Transverse colon (tissue), 4 donors: ENCODE measurements around the gene WDFY2. TPM values are rescaled to one million over a fixed set of nuclear protein-coding genes. Genes with fewer than 3 reads are reported as not detected.

Source experiments
- DNase-seq: peaks from one replicate; pipeline ENCODE4 v3.0.0-alpha.2; 2019
- H3K27ac ChIP-seq, 4 donors: fragments of 200-600 bp; sonication (generic); 2 replicates each; pipeline ENCODE4 v1.5.1; 2016 to 2018; ENCODE audit warnings: inconsistent platforms in 4 of 4
- H3K27me3 ChIP-seq: fragments of 200-600 bp; sonication (generic); 2 replicates; pipeline ENCODE4 v1.5.1; 2017; ENCODE audit warnings: inconsistent platforms
- H3K36me3 ChIP-seq, 4 donors: fragments of 200-600 bp; sonication (generic); 2 replicates each; pipeline ENCODE4 v1.5.1; 2017 to 2019; ENCODE audit warnings: inconsistent platforms in 4 of 4
- H3K4me1 ChIP-seq, 4 donors: fragments of 200-600 bp; sonication (generic); 2 replicates each; pipeline ENCODE4 v1.5.1; 2017 to 2020; ENCODE audit warnings: inconsistent platforms in 4 of 4
- H3K4me3 ChIP-seq, 4 donors: fragments of 200-600 bp; sonication (generic); 1 replicate in 1 of 4; 2 replicates in 3 of 4; pipeline versions ENCODE4 v1.5.1 to v1.6.1; 2017 to 2019; ENCODE audit warnings: inconsistent platforms in 4 of 4
- H3K9me3 ChIP-seq, 2 donors: fragments of 200-600 bp; sonication (generic); 2 replicates each; pipeline ENCODE4 v1.5.1; 2017 to 2019; ENCODE audit warnings: inconsistent platforms in 2 of 2
- EP300 ChIP-seq: sonication (generic); formaldehyde crosslinking; IDR thresholded peaks from one replicate; pipeline ENCODE4 v1.6.1; 2017; ENCODE audit warnings: antibody characterized with exemption, low read depth
- POLR2A ChIP-seq: fragments of 450-650 bp; IDR thresholded peaks from one replicate; pipeline ENCODE4 v1.6.1; 2016; ENCODE audit warnings: antibody characterized with exemption, mild to moderate bottlenecking, moderate library complexity
- POLR2AphosphoS5 ChIP-seq, 3 donors: sonication (generic); formaldehyde crosslinking; IDR thresholded peaks; one replicate each; pipeline ENCODE4 v1.6.1; 2016; ENCODE audit warnings: antibody characterized with exemption in 3 of 3
- WGBS, 2 donors: methylation state at CpG; one replicate each; pipeline ENCODE4 v1.1.5; 2018; ENCODE audit warnings: low coverage in 1 of 2; 5-methylcytosine and 5-hydroxymethylcytosine counted together
- in situ Hi-C, 4 donors: fragments of 200-750 bp; cut with MboI; loops; one replicate each; pipeline versions ENCODE4 v1.15.0 to v1.15.1; 2017; ENCODE audit warnings: low sequenced_read_pairs in 3 of 4, low pct_ligation_motif_present in 1 of 4, low pct_unique_long_range_greater_than_20kb in 1 of 4
- intact Hi-C: fragments of 100-400 bp; cut with DNase I; formaldehyde crosslinking; loops from one replicate; pipeline ENCODE4 v1.15.1; 2023; ENCODE audit warnings: low total_unique reads
- total RNA-seq, 4 donors: library from RNA; depleted of rRNA; stranded (reverse); fragments of >200 nt; gene quantifications; one replicate each; pipeline ENCODE4 v1.1.0, GENCODE V29; 2016
- TF ChIP-seq, protein P1 (sequence below), 5 experiments: fragments of 200-600 bp in 3 of 5; fragments of 450-650 bp in 2 of 5; sonication (generic) in 3 of 5; IDR thresholded peaks; 1 replicate in 2 of 5; 2 replicates in 3 of 5; pipeline ENCODE4 v1.5.1; 2016 to 2017; ENCODE audit warnings: antibody characterized with exemption in 5 of 5, inconsistent platforms in 3 of 5, mild to moderate bottlenecking in 2 of 5, moderate library complexity in 1 of 5

Gene WDFY2
- total RNA-seq, 4 donors from 2014 or later = 2.4 to 12.3 (median 6.7) TPM

DNA sequence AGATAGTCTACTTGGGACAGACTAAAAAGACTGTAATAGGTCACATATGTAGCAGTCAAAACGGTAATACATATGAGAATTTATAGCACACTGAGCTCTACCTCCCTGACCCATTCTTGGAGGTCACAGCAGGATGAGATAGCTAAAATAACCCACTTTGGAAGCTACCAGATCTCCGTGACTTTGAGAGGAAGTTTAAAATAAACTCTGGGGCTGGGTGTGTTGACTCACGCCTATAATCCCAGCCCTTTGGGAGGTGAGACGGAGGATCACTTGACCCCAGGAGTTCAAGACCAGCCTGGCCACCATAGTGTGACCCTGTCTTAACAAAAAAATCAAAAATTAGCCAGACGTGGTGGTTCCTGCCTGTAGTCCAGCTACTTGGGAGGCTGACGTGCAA lies 174.4 kb downstream of the WDFY2 start:
- in situ Hi-C loops = no loop called here
- Histone ChIP-seq H3K4me3 (no peak overlapping the region), H3K4me1 (no peaks in the 10 kb centered on the region), H3K36me3 (peaks cover 0 to 6% (median 0%) of the 10 kb centered on the region in 4 donors), H3K27ac (no peak overlapping the region), H3K27me3 (no peaks in the 10 kb centered on the region), H3K9me3 (no peaks in the 10 kb centered on the region)
- intact Hi-C loops = no loop called here
- 75% methylated on average over 6 of the region's 6 CpGs; no CpG with 5 or more reads in 1 of the 2 donors for WGBS, 2 donors
- no peak for TF ChIP-seq POLR2A
- TF ChIP-seq POLR2AphosphoS5 (IDR thresholded peaks at IDR 0.05) = no peak
- TF ChIP-seq, protein P1, sequence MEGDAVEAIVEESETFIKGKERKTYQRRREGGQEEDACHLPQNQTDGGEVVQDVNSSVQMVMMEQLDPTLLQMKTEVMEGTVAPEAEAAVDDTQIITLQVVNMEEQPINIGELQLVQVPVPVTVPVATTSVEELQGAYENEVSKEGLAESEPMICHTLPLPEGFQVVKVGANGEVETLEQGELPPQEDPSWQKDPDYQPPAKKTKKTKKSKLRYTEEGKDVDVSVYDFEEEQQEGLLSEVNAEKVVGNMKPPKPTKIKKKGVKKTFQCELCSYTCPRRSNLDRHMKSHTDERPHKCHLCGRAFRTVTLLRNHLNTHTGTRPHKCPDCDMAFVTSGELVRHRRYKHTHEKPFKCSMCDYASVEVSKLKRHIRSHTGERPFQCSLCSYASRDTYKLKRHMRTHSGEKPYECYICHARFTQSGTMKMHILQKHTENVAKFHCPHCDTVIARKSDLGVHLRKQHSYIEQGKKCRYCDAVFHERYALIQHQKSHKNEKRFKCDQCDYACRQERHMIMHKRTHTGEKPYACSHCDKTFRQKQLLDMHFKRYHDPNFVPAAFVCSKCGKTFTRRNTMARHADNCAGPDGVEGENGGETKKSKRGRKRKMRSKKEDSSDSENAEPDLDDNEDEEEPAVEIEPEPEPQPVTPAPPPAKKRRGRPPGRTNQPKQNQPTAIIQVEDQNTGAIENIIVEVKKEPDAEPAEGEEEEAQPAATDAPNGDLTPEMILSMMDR (IDR thresholded peaks at IDR 0.05) = no peak
- no peak for TF ChIP-seq EP300
- no peak for DNase-seq

DNA sequence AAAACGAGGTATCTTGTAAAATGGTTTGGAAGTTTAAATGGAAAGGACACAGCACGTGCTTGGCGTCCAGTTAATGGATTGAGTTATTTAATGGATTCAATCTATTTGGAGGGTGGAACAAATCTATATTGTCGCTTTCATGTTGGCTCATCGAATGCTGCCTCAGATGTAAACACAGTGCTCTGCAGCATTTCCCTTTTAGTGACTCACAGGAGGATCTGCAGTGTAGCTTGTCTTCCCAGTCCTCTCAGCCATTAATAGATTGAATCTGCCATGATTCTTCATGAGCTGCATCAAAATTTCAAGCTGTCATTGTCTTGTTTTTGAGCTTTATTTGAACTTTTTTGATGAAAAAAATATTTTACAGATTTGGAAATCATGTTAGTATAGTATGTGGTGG lies 175.0 kb downstream of the WDFY2 start:
- H3K4me1 ChIP-seq = peaks cover 2 to 3% (median 3%) of the 10 kb centered on the region in 4 donors
- H3K36me3 ChIP-seq = peaks cover 0 to 6% (median 0%) of the 10 kb centered on the region in 4 donors
- no peak overlapping the region for H3K27ac ChIP-seq
- 88 to 97% methylated on average over 5 of the region's 5 CpGs for WGBS, 2 donors
- intact Hi-C loops (no loop called here), in situ Hi-C loops (no loop called here)
- no peak overlapping the region for H3K4me3 ChIP-seq
- no peaks in the 10 kb centered on the region for H3K9me3 ChIP-seq
- no peak for DNase-seq
- TF ChIP-seq POLR2A (no peak), POLR2AphosphoS5 (IDR thresholded peaks at IDR 0.05) (no peak), EP300 (no peak)
- TF ChIP-seq, protein P1 (IDR thresholded peaks at IDR 0.05) = no peak
- no peaks in the 10 kb centered on the region for H3K27me3 ChIP-seq

DNA sequence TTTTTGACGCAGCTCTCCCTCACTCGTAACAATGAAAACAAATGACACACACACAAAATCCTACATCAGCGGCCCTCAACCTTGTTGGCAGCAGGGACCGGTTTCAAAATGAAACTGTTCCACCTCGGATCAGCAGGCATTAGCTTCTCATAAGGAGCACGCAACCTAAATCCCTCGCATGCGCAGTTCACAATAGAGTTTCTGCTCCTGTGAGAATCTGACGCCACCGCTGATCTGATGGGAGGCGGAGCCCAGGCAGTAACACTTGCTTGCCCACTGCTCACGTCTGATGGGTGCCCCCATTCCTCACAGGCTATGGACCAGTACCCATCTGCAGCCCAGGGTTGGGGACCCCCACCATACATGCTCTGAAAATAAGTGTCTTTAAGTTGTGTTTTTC lies 176.3 kb downstream of the WDFY2 start:
- Histone ChIP-seq H3K9me3 (no peaks in the 10 kb centered on the region), H3K4me3 (no peak overlapping the region), H3K27ac (no peak overlapping the region), H3K36me3 (peaks cover 0 to 6% (median 0%) of the 10 kb centered on the region in 4 donors), H3K4me1 (peaks cover 6 to 13% (median 10%) of the 10 kb centered on the region in 4 donors), H3K27me3 (no peaks in the 10 kb centered on the region)
- in situ Hi-C loops = no loop called here
- WGBS, 2 donors = 93 to 96% methylated on average over 2 to 12 of the region's 12 CpGs
- TF ChIP-seq, protein P1 (IDR thresholded peaks at IDR 0.05) = no peak
- TF ChIP-seq EP300 (no peak), POLR2A (no peak), POLR2AphosphoS5 (IDR thresholded peaks at IDR 0.05) (no peak)
- intact Hi-C loops = no loop called here
- no peak for DNase-seq

DNA sequence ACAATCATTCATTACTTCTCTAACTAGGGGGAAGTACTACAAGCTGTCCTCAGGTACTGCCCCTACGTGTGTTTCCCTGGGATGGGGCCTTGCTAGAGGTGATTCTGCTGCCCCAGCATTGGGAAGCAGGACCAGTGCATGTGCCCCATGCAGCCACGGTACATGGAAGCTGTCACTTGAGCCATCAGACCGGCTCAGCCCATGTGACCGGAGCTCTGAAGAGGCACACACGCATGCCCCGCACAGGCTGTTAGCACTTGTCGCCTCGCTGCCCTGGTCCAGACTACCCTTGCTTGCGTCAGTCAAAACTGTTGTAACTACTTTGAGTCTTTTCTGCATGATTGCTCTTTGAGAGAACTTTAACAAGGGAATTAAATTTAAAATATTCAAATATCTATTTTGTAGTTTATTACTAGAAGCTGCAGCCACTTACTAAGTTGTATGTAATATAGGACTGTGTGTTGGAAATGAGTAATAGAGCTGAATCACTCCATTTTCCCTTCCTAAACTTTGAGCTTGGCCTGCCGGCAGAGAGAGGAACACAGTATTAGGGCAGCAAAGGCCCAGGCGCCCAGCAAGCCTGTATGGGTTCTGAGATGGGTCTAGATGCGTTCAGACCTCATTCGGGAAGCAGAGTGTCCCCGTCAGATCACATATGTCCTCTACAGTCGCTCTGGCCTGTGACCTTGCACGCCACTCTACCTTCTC lies 177.5 kb downstream of the WDFY2 start:
- H3K27me3 ChIP-seq = no peaks in the 10 kb centered on the region
- H3K36me3 ChIP-seq = no peaks in the 10 kb centered on the region
- 96 to 100% methylated on average over 2 to 16 of the region's 16 CpGs for WGBS, 2 donors
- no peak overlapping the region for H3K27ac ChIP-seq
- in situ Hi-C loops = no loop called here
- DNase-seq = no peak
- H3K4me3 ChIP-seq = no peak overlapping the region
- no peaks in the 10 kb centered on the region for H3K9me3 ChIP-seq
- H3K4me1 ChIP-seq = peaks cover 6 to 13% (median 10%) of the 10 kb centered on the region in 4 donors
- TF ChIP-seq EP300 (no peak), POLR2AphosphoS5 (IDR thresholded peaks at IDR 0.05) (no peak)
- intact Hi-C loops = no loop called here
